Measurements from ENCODE around the gene NEU1.
A peak's percentile ranks its signal among the peaks of the same experiment; 100 is the strongest.
"Not testable (repeated sequence)": the region's sequence is repeated elsewhere in the genome, so short reads cannot be mapped to it uniquely, and the experiment has no call there.

The NEU1 gene

GRCh38 chr6:31862344-31863235 is at the start of gene NEU1:
TSS of gene NEU1 (minus strand) at chr6:31862821. CDS start at chr6:31862776, 45 bp downstream.
- DNase-seq (ENCODE audit: low read depth, low spot score) = peak; percentile 97

- DNase-seq (ENCODE audit: low read depth, low spot score) = no peak
These were observed 49.4 kb upstream of the NEU1 start for GRCh38 chr6:31911826-31912585.

- DNase-seq (ENCODE audit: low read depth, low spot score) = not testable (repeated sequence)
These were observed 46.7 kb upstream of the NEU1 start for GRCh38 chr6:31909298-31909697.

DNA sequence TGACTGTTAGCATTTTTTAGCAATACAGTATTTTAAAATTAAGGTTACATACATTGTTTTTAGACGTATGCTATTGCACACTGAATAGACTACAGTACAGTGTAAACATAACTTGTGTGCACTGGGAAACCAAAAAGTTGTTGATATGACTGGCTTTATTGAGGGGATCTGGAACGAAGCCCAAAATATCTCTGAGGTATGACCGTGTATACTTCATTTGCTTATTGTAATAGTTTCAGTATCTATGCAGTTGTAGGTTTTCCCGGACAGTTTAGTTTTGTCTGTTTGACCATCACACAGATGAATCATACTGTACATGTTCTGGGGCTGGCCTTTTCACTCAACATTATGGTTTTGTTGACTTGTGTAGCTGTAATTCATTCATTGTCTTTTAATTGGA is 46.2 kb upstream of the NEU1 start:
- no peak for DNase-seq (ENCODE audit: low read depth, low spot score)

DNA sequence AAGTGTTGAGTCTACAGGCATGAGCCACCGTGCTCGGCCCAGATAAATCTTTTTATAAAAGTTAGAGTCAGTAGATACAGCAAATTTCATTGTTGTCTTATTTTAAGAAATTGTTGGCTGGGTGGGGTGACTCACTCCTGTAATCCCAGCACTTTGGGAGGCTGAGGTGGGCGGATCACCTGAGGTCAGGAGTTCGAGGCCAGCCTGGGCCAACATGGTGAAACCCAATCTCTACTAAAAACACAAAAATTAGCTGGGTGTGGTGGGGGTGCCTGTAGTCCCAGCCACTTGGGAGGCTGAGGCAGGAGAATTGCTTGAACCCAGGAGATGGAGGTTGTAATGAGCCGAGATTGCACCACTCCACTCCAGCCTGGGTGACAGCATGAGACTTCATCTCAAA is 45.6 kb upstream of the NEU1 start:
- DNase-seq (ENCODE audit: low read depth, low spot score) = not testable (repeated sequence)

DNA sequence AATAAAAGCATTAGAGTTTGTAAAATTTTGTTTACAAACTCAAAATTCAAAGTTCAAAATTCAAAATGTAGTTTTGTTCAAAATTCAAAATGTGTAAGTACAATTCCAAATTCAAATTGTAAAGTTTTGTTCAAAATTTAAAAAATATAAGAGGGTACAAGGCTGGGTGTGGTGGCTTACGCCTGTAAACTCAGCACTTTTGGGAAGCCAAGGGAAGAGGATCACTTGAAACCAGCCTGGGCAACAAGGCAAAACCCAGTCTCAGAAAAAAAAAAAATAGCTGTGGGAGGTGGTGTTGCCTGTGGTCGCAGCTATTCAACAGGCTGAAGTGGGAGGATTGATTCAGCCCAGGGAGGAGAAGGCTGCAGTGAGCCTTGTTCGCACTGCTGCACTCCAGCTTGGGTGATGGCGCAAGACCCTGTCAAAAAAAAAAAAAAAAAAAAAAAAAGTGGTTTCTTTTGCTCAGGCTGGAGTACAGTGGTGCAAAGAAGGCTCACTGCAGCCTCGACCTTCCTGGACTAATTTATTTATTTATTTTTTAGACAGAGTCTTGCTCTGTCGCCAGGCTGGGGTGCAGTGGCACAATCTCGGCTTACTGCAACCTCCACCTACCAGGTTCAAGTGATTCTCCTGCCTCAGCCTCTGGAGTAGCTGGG is 44.7 kb upstream of the NEU1 start:
- no peak for DNase-seq (ENCODE audit: low read depth, low spot score)

DNA sequence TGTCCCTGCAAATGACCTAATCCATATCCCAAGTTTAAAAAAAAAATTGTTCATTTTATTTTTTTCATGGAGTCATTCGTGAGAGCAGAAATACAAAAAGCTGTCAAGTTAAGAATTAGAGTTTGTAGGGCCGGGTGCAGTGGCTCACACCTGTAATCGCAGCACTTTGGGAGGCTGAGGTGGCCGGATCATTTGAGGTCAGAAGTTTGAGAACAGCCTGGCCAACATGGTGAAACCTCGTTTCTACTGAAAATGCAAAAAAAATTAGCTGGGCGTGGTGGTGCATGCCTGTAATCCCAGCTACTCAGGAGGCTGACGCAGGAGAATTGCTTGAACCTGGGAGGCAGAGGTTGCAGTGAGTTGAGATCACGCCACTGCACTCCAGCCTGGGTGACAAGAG is 44.1 kb upstream of the NEU1 start:
- DNase-seq (ENCODE audit: low read depth, low spot score) = not testable (repeated sequence)

GRCh38 chr6:31906122-31906521 is 43.5 kb upstream of the NEU1 start:
- DNase-seq (ENCODE audit: low read depth, low spot score) = no peak

- DNase-seq (ENCODE audit: low read depth, low spot score) = no peak
These were observed 42.4 kb upstream of the NEU1 start for GRCh38 chr6:31905041-31905440.

- DNase-seq (ENCODE audit: low read depth, low spot score) = no peak
These were observed 41.3 kb upstream of the NEU1 start for GRCh38 chr6:31903957-31904356.

- peak; percentile 67 for DNase-seq (ENCODE audit: low read depth, low spot score)
These were observed 39.5 kb upstream of the NEU1 start, which contains the start of gene ZBTB12 for GRCh38 chr6:31901953-31902643. TSS of gene ZBTB12 (minus strand) at chr6:31902086. CDS start at chr6:31901305, 781 bp downstream.

DNA sequence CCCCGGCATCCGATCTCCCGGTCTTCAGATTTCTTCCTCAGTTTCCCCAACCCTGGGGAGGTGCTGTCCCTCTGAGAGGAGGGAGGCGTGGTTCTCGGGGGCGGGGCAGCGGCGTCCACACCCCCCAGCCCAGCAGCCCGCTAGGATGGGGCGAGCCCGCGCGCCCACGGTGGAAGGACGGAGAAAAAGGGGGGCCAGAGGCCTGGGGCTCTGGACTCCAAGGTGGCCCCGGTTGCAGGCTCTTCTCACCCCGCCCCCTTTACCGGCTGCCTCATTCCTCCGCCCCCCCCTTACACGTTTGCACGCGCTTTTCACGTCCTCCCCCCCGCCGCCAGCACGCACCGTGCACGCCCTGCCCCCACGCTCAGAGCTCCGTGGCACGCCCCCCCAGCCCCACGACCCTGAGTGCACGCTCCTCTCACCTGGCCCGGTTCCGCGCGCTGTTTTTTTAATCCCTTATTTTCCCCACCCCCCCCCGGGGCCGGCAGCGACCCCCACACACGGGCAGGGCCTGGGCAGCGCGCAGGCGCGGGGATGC is 38.9 kb upstream of the NEU1 start:
- peak; percentile 59 for DNase-seq (ENCODE audit: low read depth, low spot score)

DNA sequence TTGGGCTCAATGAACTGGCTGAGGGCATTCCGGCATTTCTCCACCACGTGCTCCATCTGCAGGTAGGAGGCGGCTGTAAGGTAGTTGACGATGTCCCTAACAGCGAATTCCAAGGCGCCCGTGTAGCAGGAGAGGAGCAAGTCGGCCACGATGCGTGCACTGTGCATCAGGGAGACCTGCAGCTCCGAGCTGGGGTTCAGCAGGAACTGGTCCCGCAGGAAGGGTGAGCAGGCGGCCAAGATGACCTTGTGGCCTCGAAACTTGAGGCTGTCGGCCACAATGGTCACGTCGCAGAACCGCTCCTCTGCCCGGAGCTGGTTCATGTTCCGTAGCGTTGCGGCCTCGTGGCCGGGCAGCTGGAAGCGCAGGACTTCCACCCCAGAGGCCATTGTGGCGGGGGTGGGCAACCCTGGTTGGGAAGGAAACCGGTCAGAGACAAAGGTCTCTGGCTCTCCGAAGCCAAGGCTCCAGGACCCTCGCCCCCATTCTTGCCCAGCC is 38.3 kb upstream of the NEU1 start:
- DNase-seq (ENCODE audit: low read depth, low spot score) = no peak

DNA sequence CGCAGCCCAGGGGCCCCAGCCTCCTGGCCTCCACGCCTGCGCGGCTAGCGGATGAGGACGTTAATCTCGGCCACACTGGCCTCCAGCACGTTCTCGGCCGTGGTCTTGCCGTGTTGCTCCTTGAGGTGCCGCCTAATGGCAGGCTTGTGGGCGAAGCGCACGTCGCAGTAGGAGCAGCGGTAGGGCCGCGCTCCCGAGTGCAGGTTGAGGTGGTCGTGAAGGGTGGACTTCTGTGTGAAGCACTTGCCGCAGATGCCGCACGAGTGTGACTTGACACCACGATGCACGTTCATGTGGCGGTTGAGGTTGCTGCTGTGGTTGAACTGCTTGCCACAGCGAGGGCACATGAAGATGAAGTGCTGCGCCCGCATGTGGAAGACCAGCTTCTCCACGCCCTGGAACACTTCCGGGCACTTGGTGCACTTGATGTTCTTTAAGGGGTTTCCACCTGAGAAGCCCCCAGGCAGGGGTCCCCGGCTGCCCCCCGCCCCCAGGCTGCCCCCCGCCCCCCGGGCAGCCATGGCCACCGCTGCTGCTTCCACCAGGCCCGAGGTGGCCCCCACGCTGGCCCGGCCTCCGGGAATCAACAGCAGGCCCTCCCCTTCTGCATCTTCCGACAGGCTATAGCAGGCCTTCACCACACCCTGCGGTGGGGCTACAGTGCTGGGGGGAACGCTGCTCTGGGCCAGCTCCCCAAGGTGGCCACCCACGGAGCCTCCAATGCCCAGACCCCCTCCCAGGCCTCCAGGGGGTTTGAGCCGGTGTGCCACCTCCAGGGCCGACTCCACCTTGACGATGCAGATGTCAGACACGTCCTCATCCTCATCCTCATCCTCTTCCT is 37.5 kb upstream of the NEU1 start:
- DNase-seq (ENCODE audit: low read depth, low spot score) = no peak

DNA sequence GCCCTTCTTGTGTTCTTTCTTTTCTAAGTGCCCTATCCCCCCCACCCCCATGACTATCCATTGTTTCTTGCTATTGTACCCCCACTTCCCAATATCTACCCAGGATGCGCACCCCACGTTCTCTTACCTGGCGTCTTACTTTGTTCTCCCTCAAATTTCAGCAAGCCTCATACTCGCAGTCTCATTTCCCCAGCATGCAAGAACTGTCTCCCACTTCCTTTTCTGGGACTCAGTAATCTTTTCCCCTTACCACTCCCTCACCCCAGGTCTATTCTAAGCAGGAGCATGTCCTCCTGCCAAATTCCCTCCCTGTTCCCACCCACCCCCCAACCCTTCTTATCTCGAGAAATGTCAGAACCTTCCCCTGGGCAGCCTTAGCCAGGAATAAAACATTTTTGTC is 36.6 kb upstream of the NEU1 start:
- DNase-seq (ENCODE audit: low read depth, low spot score) = no peak

- no peak for DNase-seq (ENCODE audit: low read depth, low spot score)
These were observed 35.9 kb upstream of the NEU1 start for GRCh38 chr6:31898383-31899011.

DNA sequence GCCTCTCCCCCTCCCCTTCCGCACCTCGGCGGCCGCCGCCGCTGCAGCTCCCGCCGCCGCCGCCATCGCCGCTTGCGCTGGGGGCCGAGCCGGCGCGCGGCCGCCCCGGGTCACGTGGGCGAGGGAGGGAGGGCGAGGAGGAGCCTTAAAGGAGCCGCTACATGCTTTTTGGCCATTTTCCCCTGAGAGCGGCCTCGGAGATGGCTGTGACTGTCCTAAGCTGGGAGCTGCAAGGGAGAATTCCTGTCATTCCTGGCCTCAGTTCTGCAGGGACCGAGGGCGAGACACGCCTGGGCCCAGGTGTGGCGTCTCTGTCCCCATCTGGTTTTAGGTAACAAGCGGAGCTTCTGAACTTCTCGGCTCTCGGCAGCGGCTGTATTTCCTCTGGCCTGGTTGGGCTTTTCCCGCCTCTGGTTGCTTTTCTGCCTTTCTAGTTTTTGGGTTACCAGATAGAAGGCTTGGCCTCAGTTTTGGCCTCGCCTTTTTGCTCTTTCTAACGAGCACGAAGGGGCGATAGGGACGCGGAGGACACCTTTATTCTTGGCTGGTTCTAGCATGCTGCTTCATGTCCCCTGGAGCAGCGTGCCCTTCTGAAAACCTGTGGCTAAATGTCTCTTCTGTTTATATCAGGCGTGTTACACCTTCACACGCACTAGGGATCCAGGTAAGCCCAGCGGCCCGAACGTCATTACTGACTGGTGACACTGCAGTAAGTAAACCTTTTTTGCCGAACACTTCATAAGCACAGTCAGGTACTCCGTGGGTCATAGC is 35.2 kb upstream of the NEU1 start, which contains the start of gene EHMT2:
Gene EHMT2, minus strand, starts transcription at position 87 of the 771 bp plus-strand sequence. Its CDS starts 21 bp downstream, at position 66.
- peak; percentile 69 for DNase-seq (ENCODE audit: low read depth, low spot score)

- DNase-seq (ENCODE audit: low read depth, low spot score) = no peak
These were observed 34.4 kb upstream of the NEU1 start for GRCh38 chr6:31896856-31897611.
